ENCODE results near the gene PCDH9.

DNA sequence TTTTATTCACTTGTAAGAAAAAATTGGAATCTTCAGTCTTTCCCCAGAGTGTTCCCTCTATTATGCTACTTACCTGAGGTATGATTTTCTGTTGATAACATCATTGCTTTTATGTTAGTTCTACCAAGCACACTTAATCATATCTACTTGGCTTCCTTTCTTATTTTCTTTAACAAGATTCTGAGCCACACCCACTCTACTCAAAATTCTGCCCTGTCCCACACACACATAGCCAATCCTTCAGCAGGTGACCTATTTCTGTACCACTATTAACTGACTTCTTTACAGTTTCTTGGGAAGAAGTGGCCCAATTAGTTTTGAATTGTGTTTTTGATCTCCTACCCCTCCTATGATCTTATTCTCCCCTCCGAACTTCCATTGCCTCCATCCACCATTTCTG is 215.7 kb downstream of the PCDH9 start:
- TF ChIP-seq, protein P1, sequence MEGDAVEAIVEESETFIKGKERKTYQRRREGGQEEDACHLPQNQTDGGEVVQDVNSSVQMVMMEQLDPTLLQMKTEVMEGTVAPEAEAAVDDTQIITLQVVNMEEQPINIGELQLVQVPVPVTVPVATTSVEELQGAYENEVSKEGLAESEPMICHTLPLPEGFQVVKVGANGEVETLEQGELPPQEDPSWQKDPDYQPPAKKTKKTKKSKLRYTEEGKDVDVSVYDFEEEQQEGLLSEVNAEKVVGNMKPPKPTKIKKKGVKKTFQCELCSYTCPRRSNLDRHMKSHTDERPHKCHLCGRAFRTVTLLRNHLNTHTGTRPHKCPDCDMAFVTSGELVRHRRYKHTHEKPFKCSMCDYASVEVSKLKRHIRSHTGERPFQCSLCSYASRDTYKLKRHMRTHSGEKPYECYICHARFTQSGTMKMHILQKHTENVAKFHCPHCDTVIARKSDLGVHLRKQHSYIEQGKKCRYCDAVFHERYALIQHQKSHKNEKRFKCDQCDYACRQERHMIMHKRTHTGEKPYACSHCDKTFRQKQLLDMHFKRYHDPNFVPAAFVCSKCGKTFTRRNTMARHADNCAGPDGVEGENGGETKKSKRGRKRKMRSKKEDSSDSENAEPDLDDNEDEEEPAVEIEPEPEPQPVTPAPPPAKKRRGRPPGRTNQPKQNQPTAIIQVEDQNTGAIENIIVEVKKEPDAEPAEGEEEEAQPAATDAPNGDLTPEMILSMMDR (IDR thresholded peaks at IDR 0.05), result no peak
- no peak for TF ChIP-seq POLR2A (IDR thresholded peaks at IDR 0.05)

Data from heart left ventricle (tissue), 13 donors.